ENCODE data around the gene CPO. TPM values are rescaled to one million over a fixed set of nuclear protein-coding genes. Genes with fewer than 3 reads are reported as not detected.
A peak's percentile ranks its signal among the peaks of the same experiment; 100 is the strongest.
"Not testable (repeated sequence)": the region's sequence is repeated elsewhere in the genome, so short reads cannot be mapped to it uniquely, and the experiment has no call there.

Gene CPO
- total RNA-seq, 1 donor from 2014 or later = not detected

DNA sequence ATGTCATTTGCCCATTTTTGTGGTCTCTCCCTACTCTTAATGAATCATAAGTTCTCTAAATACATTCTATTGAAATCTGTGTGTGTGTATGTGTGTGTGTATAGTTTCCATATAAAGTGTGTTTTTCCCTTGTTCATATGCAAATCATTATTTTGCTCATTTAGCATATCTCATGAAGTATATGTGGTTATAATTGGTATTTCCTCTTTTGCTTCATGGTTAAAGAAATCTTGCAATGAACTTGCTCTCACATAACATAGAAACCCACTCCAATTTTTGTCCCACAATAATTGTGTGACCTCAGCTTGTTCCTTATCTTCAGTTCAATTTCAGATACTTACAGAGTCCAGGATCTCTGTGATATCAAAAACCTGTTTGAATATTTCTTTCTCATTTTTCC lies 1.2 kb downstream of the CPO start:
- DNase-seq (ENCODE audit: low spot score in 2 of 2) = no peak
- intact Hi-C loops (cut with DNase I) = no loop called here
- no peak overlapping the region for H3K27ac ChIP-seq
- H3K9me3 ChIP-seq = no peaks in the 10 kb centered on the region
- H3K36me3 ChIP-seq = no peaks in the 10 kb centered on the region
- H3K27me3 ChIP-seq = no peaks in the 10 kb centered on the region
- no peaks in the 10 kb centered on the region for H3K4me1 ChIP-seq
- TF ChIP-seq CTCF (IDR thresholded peaks at IDR 0.05) = no peak
- H3K4me3 ChIP-seq = no peak overlapping the region

GRCh38 chr2:206942592-206943478 lies 3.5 kb downstream of the CPO start:
- H3K4me1 ChIP-seq = no peaks in the 10 kb centered on the region
- no peak overlapping the region for H3K27ac ChIP-seq
- no peaks in the 10 kb centered on the region for H3K27me3 ChIP-seq
- H3K36me3 ChIP-seq = no peaks in the 10 kb centered on the region
- intact Hi-C loops (cut with DNase I) = no loop called here
- no peak overlapping the region for H3K4me3 ChIP-seq
- DNase-seq (ENCODE audit: low spot score in 2 of 2) = no peak
- no peak for TF ChIP-seq CTCF (IDR thresholded peaks at IDR 0.05)
- peaks cover 0 to 19% of the 10 kb centered on the region in 2 donors for H3K9me3 ChIP-seq

DNA sequence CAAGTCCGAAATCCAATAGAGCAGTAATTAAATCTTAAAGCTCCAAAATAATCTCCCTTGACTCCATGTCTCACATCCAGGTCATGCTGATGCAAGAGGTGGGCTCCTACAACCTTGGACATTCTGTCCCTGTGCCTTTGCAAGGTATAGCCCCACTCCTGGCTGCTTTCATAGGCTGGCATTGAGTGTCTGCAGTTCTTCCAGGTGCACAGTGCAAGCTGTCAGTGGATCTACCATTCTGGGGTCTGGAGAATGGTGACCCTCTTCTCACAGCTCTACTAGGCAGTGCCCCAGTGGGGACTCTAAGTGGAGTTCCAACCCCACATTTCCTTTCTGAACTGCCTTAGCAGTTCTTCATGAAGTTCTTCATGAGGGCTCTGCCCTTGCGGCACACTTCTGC lies 14.1 kb downstream of the CPO start:
- H3K4me1 ChIP-seq; intact Hi-C loops (cut with DNase I); DNase-seq (ENCODE audit: low spot score in 2 of 2); H3K9me3 ChIP-seq; H3K4me3 ChIP-seq; H3K27ac ChIP-seq; H3K36me3 ChIP-seq; H3K27me3 ChIP-seq: not testable (repeated sequence)

DNA sequence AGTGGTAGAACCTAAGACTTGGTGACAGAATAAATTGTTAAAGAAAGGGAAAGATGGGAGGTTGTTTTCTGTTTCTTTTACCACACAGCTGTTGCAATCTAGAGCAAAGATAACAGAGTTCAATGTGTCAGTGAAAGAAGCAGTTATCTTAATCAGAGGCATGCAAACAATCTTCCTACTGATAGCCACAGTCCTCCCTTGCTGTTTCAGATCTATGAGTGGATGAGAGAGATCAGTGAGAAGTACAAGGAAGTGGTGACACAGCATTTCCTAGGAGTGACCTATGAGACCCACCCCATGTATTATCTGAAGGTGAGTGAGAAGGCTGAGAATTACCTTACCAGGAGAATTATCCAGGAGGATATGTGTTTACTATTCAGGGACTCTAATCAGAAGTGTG lies 15.9 kb downstream of the CPO start:
- H3K4me1 ChIP-seq = no peaks in the 10 kb centered on the region
- no peak for TF ChIP-seq CTCF (IDR thresholded peaks at IDR 0.05)
- no peaks in the 10 kb centered on the region for H3K36me3 ChIP-seq
- H3K4me3 ChIP-seq = no peak overlapping the region
- intact Hi-C loops (cut with DNase I) = no loop called here
- no peaks in the 10 kb centered on the region for H3K9me3 ChIP-seq
- DNase-seq (ENCODE audit: low spot score in 2 of 2) = no peak
- H3K27me3 ChIP-seq = no peaks in the 10 kb centered on the region
- H3K27ac ChIP-seq = no peak overlapping the region

GRCh38 chr2:206958261-206958660 lies 18.9 kb downstream of the CPO start:
- H3K9me3 ChIP-seq = no peaks in the 10 kb centered on the region
- H3K27ac ChIP-seq = no peak overlapping the region
- no peak for TF ChIP-seq CTCF (IDR thresholded peaks at IDR 0.05)
- no peaks in the 10 kb centered on the region for H3K27me3 ChIP-seq
- no peak for DNase-seq (ENCODE audit: low spot score in 2 of 2)
- no peaks in the 10 kb centered on the region for H3K36me3 ChIP-seq
- no peaks in the 10 kb centered on the region for H3K4me1 ChIP-seq
- no peak overlapping the region for H3K4me3 ChIP-seq
- intact Hi-C loops (cut with DNase I) = no loop called here

DNA sequence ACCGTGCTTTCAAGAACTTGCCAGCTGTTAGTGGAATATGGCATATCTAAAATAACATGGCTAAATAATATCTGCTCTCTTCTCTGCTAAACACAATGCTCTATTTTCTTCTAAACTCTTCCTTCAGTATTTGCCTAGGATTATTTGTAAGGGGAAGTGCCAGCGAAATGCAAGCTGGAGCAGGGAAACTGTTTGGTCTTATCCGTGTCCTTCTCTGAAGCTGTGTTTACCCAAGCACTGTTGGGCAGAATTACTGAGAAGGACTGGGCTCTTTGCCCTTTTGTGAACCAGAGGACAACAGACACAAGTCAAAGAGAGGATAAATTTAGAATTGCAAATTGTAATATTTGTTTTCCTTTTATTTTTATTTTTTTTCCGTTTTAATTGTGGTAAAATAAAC lies 23.6 kb downstream of the CPO start:
- no peak for DNase-seq (ENCODE audit: low spot score in 2 of 2)
- Histone ChIP-seq H3K27ac (peak overlapping the region in 1 of 2 donors; percentile 44), H3K4me1 (peaks cover 4 to 14% of the 10 kb centered on the region in 2 donors)

More for the DNA sequence above, 23.6 kb downstream of the CPO start:
- Histone ChIP-seq H3K27me3 (no peaks in the 10 kb centered on the region), H3K4me3 (peak overlapping the region in 1 of 2 donors; percentile 43), H3K36me3 (no peaks in the 10 kb centered on the region), H3K9me3 (no peaks in the 10 kb centered on the region)
- intact Hi-C loops (cut with DNase I) = no loop called here
- TF ChIP-seq CTCF (IDR thresholded peaks at IDR 0.05) = no peak
